K562 (cell line): ENCODE data around the gene AGFG2. TPM values are rescaled to one million over a fixed set of nuclear protein-coding genes. Genes with fewer than 3 reads are reported as not detected.
A peak's percentile ranks its signal among the peaks of the same experiment; 100 is the strongest.

ENCODE experiments used
- ADNP ChIP-seq: fragments of 200-800 bp; sonication (Bioruptor generic); IDR thresholded peaks from 2 replicates; pipeline ENCODE4 v1.6.1; 2016; ENCODE audit warnings: missing genetic modification characterization, missing compliant biosample characterization
- ARHGAP35 ChIP-seq: fragments of 450-650 bp; IDR thresholded peaks from 2 replicates; pipeline ENCODE4 v1.6.1; 2018; ENCODE audit not compliant: partially characterized antibody
- ARNT ChIP-seq, 2 experiments: fragments of 450-650 bp; IDR thresholded peaks; 2 replicates each; pipeline ENCODE4 v1.6.1; 2016; ENCODE audit warnings: mild to moderate bottlenecking in 1 of 2
- CBFA2T2 ChIP-seq: fragments of 450-650 bp; conservative IDR thresholded peaks from 2 replicates; pipeline ENCODE4 v1.6.1; 2017; ENCODE audit warnings: mild to moderate bottlenecking
- CBX2 ChIP-seq: fragments of 200-600 bp; sonication (generic); IDR thresholded peaks from one replicate; pipeline ENCODE4 v1.6.1; 2012; ENCODE audit warnings: mild to moderate bottlenecking, low read length, inconsistent platforms; ENCODE audit not compliant: insufficient read depth, poor library complexity, severe bottlenecking
- CCNT2 ChIP-seq: IDR thresholded peaks from 2 replicates; pipeline ENCODE4 v1.6.1; 2011; ENCODE audit warnings: borderline replicate concordance, low read depth, mild to moderate bottlenecking, moderate library complexity, mixed read lengths, low read length; ENCODE audit not compliant: insufficient read length; ENCODE audit errors: extremely low read depth
- E2F5 ChIP-seq: sonication (generic); formaldehyde crosslinking; IDR thresholded peaks from 2 replicates; pipeline ENCODE4 v1.8.0; 2022; ENCODE audit warnings: mild to moderate bottlenecking, missing genetic modification reagents
- FOXM1 ChIP-seq, 2 experiments: fragments of 450-650 bp in 1 of 2; sonication (generic) in 1 of 2; formaldehyde crosslinking in 1 of 2; IDR thresholded peaks; 2 replicates each; pipeline versions ENCODE4 v1.6.1 to v1.9.0; 2017 to 2022; ENCODE audit warnings: low read depth in 2 of 2, mild to moderate bottlenecking in 2 of 2, missing genetic modification reagents in 1 of 2, moderate library complexity in 1 of 2
- FUS ChIP-seq: fragments of 200-400 bp; formaldehyde crosslinking; optimal IDR thresholded peaks from 2 replicates; pipeline ENCODE3; 2017; ENCODE audit warnings: low read depth, low read length
- HDAC1 ChIP-seq, 2 experiments: fragments of 450-650 bp; IDR thresholded peaks; 2 replicates each; pipeline ENCODE4 v1.6.1; 2016 to 2017; ENCODE audit warnings: inconsistent platforms in 1 of 2, mild to moderate bottlenecking in 1 of 2, moderate library complexity in 1 of 2
- HDAC2 ChIP-seq: fragments of 450-650 bp; IDR thresholded peaks from 2 replicates; pipeline ENCODE4 v1.6.1; 2016; ENCODE audit warnings: mild to moderate bottlenecking
- LARP7 ChIP-seq: fragments of 450-650 bp; IDR thresholded peaks from 2 replicates; pipeline ENCODE4 v1.6.1; 2016
- SNIP1 ChIP-seq: fragments of 450-650 bp; IDR thresholded peaks from 2 replicates; pipeline ENCODE4 v1.7.1; 2017; ENCODE audit warnings: low read depth, mild to moderate bottlenecking
- TFAP4 ChIP-seq: sonication (generic); formaldehyde crosslinking; IDR thresholded peaks from 2 replicates; pipeline ENCODE4 v1.8.0; 2022; ENCODE audit warnings: missing genetic modification reagents, mild to moderate bottlenecking, moderate library complexity, borderline replicate concordance
- YBX1 ChIP-seq: fragments of 450-650 bp; IDR thresholded peaks from 2 replicates; pipeline ENCODE4 v1.7.1; 2016; ENCODE audit warnings: mild to moderate bottlenecking
- YY1 ChIP-seq, 3 experiments: IDR thresholded peaks; 2 replicates each; pipeline ENCODE4 v1.6.1; 2011; ENCODE audit warnings: low read length in 2 of 3, mild to moderate bottlenecking in 2 of 3, moderate library complexity in 2 of 3, borderline replicate concordance in 1 of 3, control low read depth in 1 of 3, low read depth in 1 of 3; ENCODE audit not compliant: insufficient read depth in 3 of 3, insufficient replicate concordance in 2 of 3, control insufficient read depth in 1 of 3, insufficient read length in 1 of 3; ENCODE audit errors: extremely low read depth in 1 of 3
- ZBTB11 ChIP-seq, 3 experiments: fragments of 200-800 bp in 1 of 3; fragments of 250-450 bp in 1 of 3; fragments of 450-650 bp in 1 of 3; sonication (Bioruptor Pico) in 1 of 3; sonication (Bioruptor generic) in 1 of 3; formaldehyde crosslinking in 1 of 3; IDR thresholded peaks; 2 replicates each; pipeline versions ENCODE4 v1.6.1 to v1.8.0; 2016 to 2022; ENCODE audit warnings: mild to moderate bottlenecking in 2 of 3, missing genetic modification characterization in 2 of 3, missing compliant biosample characterization in 1 of 3, moderate library complexity in 1 of 3
- ZBTB12 ChIP-seq: fragments of 250-450 bp; sonication (Bioruptor Pico); IDR thresholded peaks from 2 replicates; pipeline ENCODE4 v1.4.0; 2020
- ZNF121 ChIP-seq: sonication (generic); formaldehyde crosslinking; conservative IDR thresholded peaks from 2 replicates; pipeline ENCODE4 v1.8.0; 2022; ENCODE audit warnings: missing genetic modification reagents
- ZSCAN32 ChIP-seq: fragments of 450-650 bp; formaldehyde crosslinking; IDR thresholded peaks from 2 replicates; pipeline ENCODE4 v1.4.0; 2020; ENCODE audit warnings: mild to moderate bottlenecking, moderate library complexity
- polyA plus RNA-seq, 8 experiments: library from polyadenylated mRNA; depleted of rRNA in 4 of 8; stranded (reverse) in 5 of 8; unstranded in 3 of 8; fragments of >200 nt; fragmentation: Nextera tagmentation in 2 of 8; fragmentation: Illumina TruSeq in 1 of 8; extraction: Ambion mirVana in 2 of 8; extraction: Trizol in 1 of 8; gene quantifications; 2 replicates each; pipeline versions ENCODE4 v1.2.1 to v1.2.3, GENCODE V29; 2011 to 2014; ENCODE audit warnings: inconsistent platforms in 1 of 8, missing spikeins in 1 of 8
- total RNA-seq, 7 experiments: library from RNA; depleted of rRNA in 6 of 7; stranded (reverse); fragments of >200 nt in 6 of 7; fragmentation: Illumina TruSeq in 2 of 7; extraction: Trizol in 2 of 7; gene quantifications; 2 replicates each; pipeline versions ENCODE4 v1.2.1 to v1.2.3, GENCODE V29; 2011 to 2021; ENCODE audit warnings: low replicate concordance in 1 of 7

AGFG2 gene
- total and polyA plus RNA-seq, 9 of the 15 experiments (the other 6 are each of a cell fraction or from before 2014, with no cell fraction given) = 0.31 to 23.1 (median 6.5) TPM

GRCh38 chr7:100532165-100533022 is 6.6 kb upstream of the AGFG2 start (continued):
- TF ChIP-seq ZBTB12 (CRISPR knock-in tag) (no peak), HDAC1 (IDR thresholded peaks at IDR 0.05) (peak in 1 of 2 experiments; percentile 1; a peak in 1 of 4 replicates), ZSCAN32 (CRISPR knock-in tag) (no peak), YBX1 (no peak), SNIP1 (no peak), E2F5 (CRISPR knock-in tag) (no peak), TFAP4 (CRISPR knock-in tag) (peak; percentile 54; the same call in 1 of the 2 replicates), ADNP (tag) (no peak), FOXM1 (IDR thresholded peaks at IDR 0.05; ENCODE audit: low read depth) (no peak), FOXM1 (CRISPR knock-in tag; IDR thresholded peaks at IDR 0.05; ENCODE audit: low read depth) (no peak), CCNT2 (no peak), CBFA2T2 (peak; percentile 36), ZBTB11 (CRISPR knock-in tag; IDR thresholded peaks at IDR 0.05) (no peak), ARNT (IDR thresholded peaks at IDR 0.05) (0 out of 4 replicates have a peak, but pooled peaks of 1 of the 2 experiments have one; percentile 47), ARHGAP35 (no peak), HDAC2 (0 out of 2 replicates have a peak, but pooled peaks have one; percentile 31), CBX2 (no peak), FUS (no peak), LARP7 (no peak), YY1 (IDR thresholded peaks at IDR 0.05; ENCODE audit: borderline replicate concordance in 1 of 3, control insufficient read depth in 1 of 3, extremely low read depth in 1 of 3, insufficient read depth in 3 of 3, insufficient read length in 1 of 3, insufficient replicate concordance in 2 of 3, low read depth in 1 of 3, low read length in 2 of 3) (no peak), ZNF121 (CRISPR knock-in tag) (peak; percentile 92)
